Subcutaneous adipose tissue (tissue), 4 donors: ENCODE measurements around the gene PGD. TPM values are rescaled to one million over a fixed set of nuclear protein-coding genes. Genes with fewer than 3 reads are reported as not detected.

ENCODE experiments used
- CTCF ChIP-seq: fragments of 450-650 bp; IDR thresholded peaks from one replicate; pipeline ENCODE4 v1.5.1; 2016; ENCODE audit warnings: low read depth, mild to moderate bottlenecking, control low read depth, antibody characterized with exemption, moderate library complexity
- total RNA-seq, 4 donors: library from RNA; depleted of rRNA; stranded (reverse); fragments of >200 nt; gene quantifications; one replicate each; pipeline ENCODE4 v1.1.0, GENCODE V29; 2016

Gene PGD
- total RNA-seq, 4 donors from 2014 or later, result 252 to 387 (median 294) TPM

- TF ChIP-seq CTCF, result no peak
Observed at GRCh38 chr1:10432910-10433700, 34.2 kb downstream of the PGD start.

GRCh38 chr1:10433790-10434189 is 34.9 kb downstream of the PGD start:
- no peak for TF ChIP-seq CTCF

GRCh38 chr1:10434590-10434989 is 35.7 kb downstream of the PGD start:
- TF ChIP-seq CTCF, result no peak

GRCh38 chr1:10437052-10437451 is 38.2 kb downstream of the PGD start:
- no peak for TF ChIP-seq CTCF

- TF ChIP-seq CTCF, result no peak
Observed at GRCh38 chr1:10438677-10439163, 39.9 kb downstream of the PGD start.

GRCh38 chr1:10440305-10440704 is 41.4 kb downstream of the PGD start:
- no peak for TF ChIP-seq CTCF

- TF ChIP-seq CTCF, result no peak
Observed at GRCh38 chr1:10440794-10441193, 41.9 kb downstream of the PGD start.
